Measurements from ENCODE around the gene BATF3.

DNA sequence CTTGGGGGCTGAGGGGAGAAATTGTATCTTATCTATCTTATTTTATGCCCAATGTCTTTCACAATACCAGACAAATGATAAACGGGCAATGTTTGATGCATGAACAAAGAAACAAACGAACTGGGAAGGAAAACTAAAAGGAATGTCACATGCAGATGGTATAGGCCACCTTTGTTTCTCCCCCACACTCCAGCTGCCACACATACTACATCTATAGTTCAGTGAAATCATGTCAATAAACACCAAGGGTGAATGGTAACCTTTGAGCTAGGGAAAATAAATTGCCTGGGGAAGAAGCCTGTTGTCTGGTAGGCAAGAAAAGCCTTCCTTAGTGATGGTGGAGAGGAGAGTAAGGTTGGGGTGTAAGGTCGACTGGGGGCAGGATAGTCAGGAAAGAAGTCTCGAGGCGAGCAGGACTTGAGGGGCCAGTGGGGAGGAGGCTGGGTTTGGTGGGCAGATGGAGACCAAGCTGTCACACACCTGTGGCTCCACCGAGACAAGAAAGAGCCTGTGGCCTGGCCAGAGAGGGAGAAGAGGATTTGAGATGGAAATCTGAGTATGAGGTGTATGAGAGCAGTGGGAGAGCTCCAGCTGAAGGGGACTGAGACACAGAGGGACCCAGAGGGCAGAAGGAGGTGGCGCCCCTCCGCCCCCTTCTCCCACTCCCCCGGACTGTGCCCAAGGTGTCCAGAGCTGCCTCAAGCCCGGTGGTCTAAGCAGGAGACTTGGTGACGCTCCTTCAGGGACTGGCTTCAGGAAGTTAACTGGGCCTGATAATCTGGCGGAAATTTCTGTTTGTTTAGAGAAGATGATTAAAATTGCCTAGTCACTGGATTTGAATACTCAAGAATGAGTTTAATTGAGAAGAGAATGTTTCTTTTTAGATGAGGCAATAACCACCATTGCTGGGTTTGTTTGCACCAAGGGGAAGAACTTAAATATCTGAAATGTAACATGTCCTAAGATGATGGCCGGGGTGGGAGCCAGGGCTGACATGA is 53.8 kb downstream of the BATF3 start:
- TF ChIP-seq PHF8 (IDR thresholded peaks at IDR 0.05; ENCODE audit: borderline replicate concordance, low read depth) (no peak), HOXA7 (CRISPR knock-in tag; IDR thresholded peaks at IDR 0.05) (no peak), CHD2 (IDR thresholded peaks at IDR 0.05; ENCODE audit: low read length, partially characterized antibody) (no peak), EP300 (IDR thresholded peaks at IDR 0.05) (no peak), CEBPB (IDR thresholded peaks at IDR 0.05) (no peak), RNF2 (IDR thresholded peaks at IDR 0.05; ENCODE audit: borderline replicate concordance, low read depth) (no peak), CHD4 (IDR thresholded peaks at IDR 0.05; ENCODE audit: borderline replicate concordance) (no peak), POLR2A (IDR thresholded peaks at IDR 0.05; ENCODE audit: low read length) (no peak), MYC (IDR thresholded peaks at IDR 0.05; ENCODE audit: borderline replicate concordance, low read length) (no peak), CBX8 (IDR thresholded peaks at IDR 0.05) (no peak)
- TF ChIP-seq, protein P1, sequence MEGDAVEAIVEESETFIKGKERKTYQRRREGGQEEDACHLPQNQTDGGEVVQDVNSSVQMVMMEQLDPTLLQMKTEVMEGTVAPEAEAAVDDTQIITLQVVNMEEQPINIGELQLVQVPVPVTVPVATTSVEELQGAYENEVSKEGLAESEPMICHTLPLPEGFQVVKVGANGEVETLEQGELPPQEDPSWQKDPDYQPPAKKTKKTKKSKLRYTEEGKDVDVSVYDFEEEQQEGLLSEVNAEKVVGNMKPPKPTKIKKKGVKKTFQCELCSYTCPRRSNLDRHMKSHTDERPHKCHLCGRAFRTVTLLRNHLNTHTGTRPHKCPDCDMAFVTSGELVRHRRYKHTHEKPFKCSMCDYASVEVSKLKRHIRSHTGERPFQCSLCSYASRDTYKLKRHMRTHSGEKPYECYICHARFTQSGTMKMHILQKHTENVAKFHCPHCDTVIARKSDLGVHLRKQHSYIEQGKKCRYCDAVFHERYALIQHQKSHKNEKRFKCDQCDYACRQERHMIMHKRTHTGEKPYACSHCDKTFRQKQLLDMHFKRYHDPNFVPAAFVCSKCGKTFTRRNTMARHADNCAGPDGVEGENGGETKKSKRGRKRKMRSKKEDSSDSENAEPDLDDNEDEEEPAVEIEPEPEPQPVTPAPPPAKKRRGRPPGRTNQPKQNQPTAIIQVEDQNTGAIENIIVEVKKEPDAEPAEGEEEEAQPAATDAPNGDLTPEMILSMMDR (IDR thresholded peaks at IDR 0.05): no peak
- TF ChIP-seq, protein P2, sequence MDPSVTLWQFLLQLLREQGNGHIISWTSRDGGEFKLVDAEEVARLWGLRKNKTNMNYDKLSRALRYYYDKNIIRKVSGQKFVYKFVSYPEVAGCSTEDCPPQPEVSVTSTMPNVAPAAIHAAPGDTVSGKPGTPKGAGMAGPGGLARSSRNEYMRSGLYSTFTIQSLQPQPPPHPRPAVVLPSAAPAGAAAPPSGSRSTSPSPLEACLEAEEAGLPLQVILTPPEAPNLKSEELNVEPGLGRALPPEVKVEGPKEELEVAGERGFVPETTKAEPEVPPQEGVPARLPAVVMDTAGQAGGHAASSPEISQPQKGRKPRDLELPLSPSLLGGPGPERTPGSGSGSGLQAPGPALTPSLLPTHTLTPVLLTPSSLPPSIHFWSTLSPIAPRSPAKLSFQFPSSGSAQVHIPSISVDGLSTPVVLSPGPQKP (IDR thresholded peaks at IDR 0.05; ENCODE audit: low read depth, low read length): no peak
- TF ChIP-seq, protein P3, sequence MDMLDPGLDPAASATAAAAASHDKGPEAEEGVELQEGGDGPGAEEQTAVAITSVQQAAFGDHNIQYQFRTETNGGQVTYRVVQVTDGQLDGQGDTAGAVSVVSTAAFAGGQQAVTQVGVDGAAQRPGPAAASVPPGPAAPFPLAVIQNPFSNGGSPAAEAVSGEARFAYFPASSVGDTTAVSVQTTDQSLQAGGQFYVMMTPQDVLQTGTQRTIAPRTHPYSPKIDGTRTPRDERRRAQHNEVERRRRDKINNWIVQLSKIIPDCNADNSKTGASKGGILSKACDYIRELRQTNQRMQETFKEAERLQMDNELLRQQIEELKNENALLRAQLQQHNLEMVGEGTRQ (IDR thresholded peaks at IDR 0.05): no peak
